Measurements from ENCODE around the gene AGRP. TPM values are rescaled to one million over a fixed set of nuclear protein-coding genes. Genes with fewer than 3 reads are reported as not detected.
A peak's percentile ranks its signal among the peaks of the same experiment; 100 is the strongest.

Gene AGRP
- total and polyA plus RNA-seq, 2 of the 4 experiments (the other 2 are of a cell fraction): not detected

DNA sequence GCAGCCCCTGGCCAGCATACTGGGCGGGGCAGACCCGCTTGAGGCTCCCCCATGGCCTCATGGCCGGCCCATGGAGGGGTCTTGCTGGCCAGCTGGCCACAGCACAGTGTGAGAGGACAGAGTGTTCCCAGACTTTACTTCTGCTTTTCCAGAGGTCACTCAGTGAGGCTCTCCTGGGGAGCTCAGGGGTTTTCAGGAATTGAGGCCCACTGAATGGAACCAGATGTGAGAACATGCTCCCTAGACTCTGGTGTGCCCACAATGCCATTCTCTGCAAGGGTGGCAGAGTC is 23.5 kb downstream of the AGRP start:
- no peak; the same call in 1 of the 2 replicates for ATAC-seq (ENCODE audit: low read depth)
- intact Hi-C loops (cut with micrococcal nuclease) (no loop called here), in situ Hi-C loops (cut with MboI; ENCODE audit: low sequenced_read_pairs) (loop anchor here (10.0 kb wide), 2 partner anchors 205 to 495 kb away; partner anchors contain the start of gene CES3), dilution Hi-C loops (cut with HindIII; ENCODE audit: low sequenced_read_pairs, unreplicated experiment) (no loop called here)
- Histone ChIP-seq H2BK5ac (ENCODE audit: low read depth, low read length, poor library complexity, severe bottlenecking) (no peak overlapping the region), H4K8ac (ENCODE audit: low read depth in 2 of 2, low read length in 2 of 2) (no peak overlapping the region), H3K9me1 (ENCODE audit: insufficient read depth, low read length) (peaks cover 11% of the 10 kb centered on the region), H3K27me3 (ENCODE audit: control insufficient read depth, insufficient read depth, low read length) (no peaks in the 10 kb centered on the region), H3K9ac (ENCODE audit: low read depth, low read length) (no peak overlapping the region), H3K56ac (ENCODE audit: extremely low read depth, insufficient read depth, low read length) (no peak overlapping the region), H3K18ac (ENCODE audit: low read depth, low read length) (no peak overlapping the region), H2AFZ (replicated peaks; ENCODE audit: low read length, poor library complexity) (no peak overlapping the region), H3K14ac (replicated peaks; ENCODE audit: low read depth, low read length) (0 out of 2 replicates have a peak overlapping the region, but pooled peaks have one; percentile 3), H3K4me1 (ENCODE audit: control insufficient read depth, insufficient read depth, low read length) (peaks cover 27% of the 10 kb centered on the region), H4K91ac (ENCODE audit: insufficient read depth, low read depth, low read length) (no peak overlapping the region; the same call in 1 of the 2 replicates), H4K5ac (ENCODE audit: low read depth, low read length) (no peak overlapping the region), H4K20me1 (ENCODE audit: insufficient read depth, low read length) (peaks cover 93% of the 10 kb centered on the region), H2BK120ac (ENCODE audit: low read depth, low read length) (no peak overlapping the region), H3K4me3 (ENCODE audit: insufficient read depth, low read depth, low read length) (no peak overlapping the region), H3K4ac (ENCODE audit: low read depth, low read length) (no peak overlapping the region; the same call in 1 of the 2 replicates), H3K27ac (ENCODE audit: insufficient read depth, low read length) (no peak overlapping the region), H2BK20ac (ENCODE audit: low read depth, low read length) (no peak overlapping the region), H2BK15ac (ENCODE audit: low read depth, low read length) (no peak overlapping the region), H3K36me3 (ENCODE audit: control insufficient read depth, insufficient read depth, low read length) (peaks cover 6% of the 10 kb centered on the region), H2AK5ac (ENCODE audit: low read depth, low read length) (no peak overlapping the region), H3K9me3 (ENCODE audit: control insufficient read depth, insufficient read depth, low read length) (no peaks in the 10 kb centered on the region), H2AK9ac (replicated peaks; ENCODE audit: low read depth, low read length, poor library complexity) (no peak overlapping the region), H3K23ac (ENCODE audit: low read depth, low read length) (no peak overlapping the region), H3K4me2 (ENCODE audit: low read depth, low read length) (no peak overlapping the region), H3K79me1 (ENCODE audit: low read depth in 1 of 2, low read length in 2 of 2) (peaks cover 17 to 92% of the 10 kb centered on the region in 2 experiments)
- ChIA-PET CTCF (no interaction called here), POLR2A (ENCODE audit: unreplicated experiment) (no interaction called here)
- no TSS peak for BruUV-seq (replicated peaks)
- TF ChIP-seq POLR2A (IDR thresholded peaks at IDR 0.05; ENCODE audit: low read depth, low read length) (no peak), RAD21 (IDR thresholded peaks at IDR 0.05; ENCODE audit: low read length) (no peak), MAFK (IDR thresholded peaks at IDR 0.05; ENCODE audit: low read depth, low read length) (no peak), MXI1 (IDR thresholded peaks at IDR 0.05; ENCODE audit: borderline replicate concordance, low read depth, low read length) (no peak), CHD1 (IDR thresholded peaks at IDR 0.05; ENCODE audit: low read depth, low read length) (no peak)
- TF ChIP-seq, protein P1, sequence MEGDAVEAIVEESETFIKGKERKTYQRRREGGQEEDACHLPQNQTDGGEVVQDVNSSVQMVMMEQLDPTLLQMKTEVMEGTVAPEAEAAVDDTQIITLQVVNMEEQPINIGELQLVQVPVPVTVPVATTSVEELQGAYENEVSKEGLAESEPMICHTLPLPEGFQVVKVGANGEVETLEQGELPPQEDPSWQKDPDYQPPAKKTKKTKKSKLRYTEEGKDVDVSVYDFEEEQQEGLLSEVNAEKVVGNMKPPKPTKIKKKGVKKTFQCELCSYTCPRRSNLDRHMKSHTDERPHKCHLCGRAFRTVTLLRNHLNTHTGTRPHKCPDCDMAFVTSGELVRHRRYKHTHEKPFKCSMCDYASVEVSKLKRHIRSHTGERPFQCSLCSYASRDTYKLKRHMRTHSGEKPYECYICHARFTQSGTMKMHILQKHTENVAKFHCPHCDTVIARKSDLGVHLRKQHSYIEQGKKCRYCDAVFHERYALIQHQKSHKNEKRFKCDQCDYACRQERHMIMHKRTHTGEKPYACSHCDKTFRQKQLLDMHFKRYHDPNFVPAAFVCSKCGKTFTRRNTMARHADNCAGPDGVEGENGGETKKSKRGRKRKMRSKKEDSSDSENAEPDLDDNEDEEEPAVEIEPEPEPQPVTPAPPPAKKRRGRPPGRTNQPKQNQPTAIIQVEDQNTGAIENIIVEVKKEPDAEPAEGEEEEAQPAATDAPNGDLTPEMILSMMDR (conservative IDR thresholded peaks at IDR 0.05; ENCODE audit: low read depth, low read length): no peak
- TF ChIP-seq, protein P2, sequence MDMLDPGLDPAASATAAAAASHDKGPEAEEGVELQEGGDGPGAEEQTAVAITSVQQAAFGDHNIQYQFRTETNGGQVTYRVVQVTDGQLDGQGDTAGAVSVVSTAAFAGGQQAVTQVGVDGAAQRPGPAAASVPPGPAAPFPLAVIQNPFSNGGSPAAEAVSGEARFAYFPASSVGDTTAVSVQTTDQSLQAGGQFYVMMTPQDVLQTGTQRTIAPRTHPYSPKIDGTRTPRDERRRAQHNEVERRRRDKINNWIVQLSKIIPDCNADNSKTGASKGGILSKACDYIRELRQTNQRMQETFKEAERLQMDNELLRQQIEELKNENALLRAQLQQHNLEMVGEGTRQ (IDR thresholded peaks at IDR 0.05; ENCODE audit: low read depth, low read length): no peak
- no peak for DNase-seq
- WGBS, 2 experiments (ENCODE audit: extremely low coverage in 2 of 2, insufficient read length in 1 of 2): no CpG with 5 or more reads among the region's 3 CpGs
